ENCODE data around the gene GGNBP2.
"Not testable (repeated sequence)": the region's sequence is repeated elsewhere in the genome, so short reads cannot be mapped to it uniquely, and the experiment has no call there.

The GGNBP2 gene

DNA sequence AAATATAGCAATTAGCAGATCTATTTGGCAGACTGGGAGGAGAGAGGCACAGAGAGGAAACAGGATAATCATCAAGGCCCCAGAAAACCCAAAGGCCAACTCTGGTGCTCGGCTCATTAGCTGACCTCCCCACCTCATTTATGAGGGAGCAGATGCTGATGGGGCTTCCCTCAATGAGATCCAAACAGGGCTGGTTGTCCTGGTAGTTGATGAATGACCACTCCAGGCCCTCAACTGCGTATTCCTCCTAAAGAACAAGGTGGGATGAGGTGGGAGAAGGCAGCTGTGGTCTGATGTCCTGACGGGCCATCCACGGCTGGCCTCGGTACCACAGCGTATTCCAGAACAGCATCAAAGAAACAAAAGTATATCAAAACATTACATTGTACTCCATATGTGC lies 37.5 kb upstream of the GGNBP2 start:
- H3K4me3 Mint-ChIP-seq: no peak overlapping the region
- no peak for DNase-seq
- H3K27me3 Mint-ChIP-seq: no peaks in the 10 kb centered on the region
- peak overlapping the region in 1 of 2 donors; percentile 23 for H3K27ac Mint-ChIP-seq
- no peaks in the 10 kb centered on the region for H3K9me3 Mint-ChIP-seq
- H3K4me1 Mint-ChIP-seq: peaks cover 8% of the 10 kb centered on the region
- no peak for ATAC-seq

DNA sequence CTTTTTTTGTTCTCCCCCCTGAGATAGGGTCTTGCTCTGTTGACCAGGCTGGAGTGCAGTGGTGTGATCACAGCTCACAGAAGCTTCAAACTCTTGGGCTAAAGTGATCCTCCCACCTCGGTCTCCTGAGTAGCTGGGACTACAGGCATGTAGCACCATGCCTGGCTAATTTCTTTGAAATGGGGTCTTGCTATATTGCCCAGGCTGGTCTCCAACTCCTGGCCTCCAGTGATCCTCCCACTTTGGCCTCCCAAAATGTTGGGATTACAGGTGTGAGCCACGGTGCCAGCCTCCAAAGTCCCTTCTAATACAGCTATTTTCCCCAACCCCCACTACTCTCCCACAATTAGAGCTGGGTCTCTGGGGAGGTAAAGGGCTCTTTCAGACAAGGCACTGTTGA lies 36.3 kb upstream of the GGNBP2 start:
- not testable (repeated sequence) for H3K4me3 Mint-ChIP-seq, H3K9me3 Mint-ChIP-seq, DNase-seq, H3K27me3 Mint-ChIP-seq, H3K4me1 Mint-ChIP-seq, ATAC-seq
- H3K27ac Mint-ChIP-seq: peak overlapping the region in 1 of 2 donors; percentile 35

DNA sequence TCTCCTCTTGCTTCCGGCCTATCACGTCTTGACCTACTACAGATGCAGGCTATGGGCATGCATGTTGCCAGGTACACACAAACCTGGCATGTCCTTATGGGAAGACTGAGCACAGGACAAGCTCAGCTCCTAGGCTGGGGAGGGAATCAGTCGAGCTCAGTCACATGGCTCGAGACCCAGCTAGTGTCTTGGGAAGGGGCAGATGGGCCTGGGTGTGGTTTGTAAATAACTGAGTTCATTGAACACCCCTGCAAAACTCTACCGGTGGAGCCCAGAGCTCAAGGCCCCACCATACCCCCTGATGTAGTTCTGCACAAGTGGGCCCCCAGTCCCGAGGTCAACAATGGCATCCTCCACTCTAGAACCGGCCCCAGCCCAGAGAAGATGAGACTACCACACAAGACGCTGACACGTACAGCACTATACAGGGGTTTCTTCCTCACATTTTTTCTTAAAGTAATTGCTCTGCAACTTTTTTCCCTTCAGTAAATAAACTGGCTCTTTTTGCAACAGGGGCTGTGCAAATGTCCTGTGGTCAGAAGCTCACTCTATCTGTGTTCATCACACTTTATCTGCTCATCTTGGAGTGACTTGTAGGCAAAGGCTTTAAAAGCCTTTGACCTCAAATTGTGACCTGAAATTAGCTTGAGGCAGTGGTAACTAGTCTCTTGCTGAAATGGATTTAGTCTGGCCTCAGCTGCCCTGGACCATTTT lies 35.3 kb upstream of the GGNBP2 start:
- Mint-ChIP-seq H3K27me3 (no peaks in the 10 kb centered on the region), H3K4me3 (no peak overlapping the region), H3K4me1 (no peaks in the 10 kb centered on the region), H3K27ac (no peak overlapping the region), H3K9me3 (no peaks in the 10 kb centered on the region)
- DNase-seq: no peak
- no peak for ATAC-seq

GRCh38 chr17:36510636-36511035 lies 34.1 kb upstream of the GGNBP2 start:
- ATAC-seq (no peak), DNase-seq (no peak)
- H3K4me1 Mint-ChIP-seq: no peaks in the 10 kb centered on the region
- H3K27ac Mint-ChIP-seq: no peak overlapping the region
- no peaks in the 10 kb centered on the region for H3K9me3 Mint-ChIP-seq
- no peaks in the 10 kb centered on the region for H3K27me3 Mint-ChIP-seq
- no peak overlapping the region for H3K4me3 Mint-ChIP-seq

- no peak for DNase-seq
- no peak for ATAC-seq
- Mint-ChIP-seq H3K4me1 (no peaks in the 10 kb centered on the region), H3K4me3 (no peak overlapping the region), H3K27ac (no peak overlapping the region), H3K27me3 (no peaks in the 10 kb centered on the region), H3K9me3 (no peaks in the 10 kb centered on the region)
These were observed 33.5 kb upstream of the GGNBP2 start for GRCh38 chr17:36511216-36511615.

DNA sequence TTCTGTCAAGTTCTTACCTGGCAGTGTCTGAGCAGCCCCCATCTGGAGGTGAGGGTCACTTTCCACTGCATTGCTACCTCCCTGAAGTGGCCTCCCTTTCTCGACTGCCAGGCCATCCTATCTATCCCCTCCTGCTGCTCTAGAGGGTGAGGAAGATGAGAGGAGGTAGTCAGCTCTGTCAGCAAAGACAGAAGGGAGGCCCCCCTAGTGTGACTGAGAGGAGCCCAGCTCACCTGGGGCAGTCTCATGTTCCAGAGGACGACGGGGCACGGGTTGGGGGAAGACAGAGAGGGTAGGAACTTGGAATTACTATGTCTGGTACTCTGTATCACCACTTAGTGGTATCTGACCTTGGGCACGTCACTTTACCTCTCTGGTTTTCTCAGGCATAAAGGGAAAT lies 32.1 kb upstream of the GGNBP2 start:
- no peak for ATAC-seq
- Mint-ChIP-seq H3K4me1 (no peaks in the 10 kb centered on the region), H3K9me3 (no peaks in the 10 kb centered on the region), H3K27me3 (no peaks in the 10 kb centered on the region), H3K4me3 (no peak overlapping the region), H3K27ac (no peak overlapping the region)
- DNase-seq: no peak

GRCh38 chr17:36514856-36515255 lies 29.9 kb upstream of the GGNBP2 start:
- H3K27me3 Mint-ChIP-seq: no peaks in the 10 kb centered on the region
- H3K27ac Mint-ChIP-seq: peak overlapping the region in 1 of 2 donors; percentile 87
- H3K4me3 Mint-ChIP-seq: no peak overlapping the region
- no peaks in the 10 kb centered on the region for H3K9me3 Mint-ChIP-seq
- H3K4me1 Mint-ChIP-seq: no peaks in the 10 kb centered on the region
- ATAC-seq (no peak), DNase-seq (no peak)

GRCh38 chr17:36515837-36516236 lies 28.9 kb upstream of the GGNBP2 start:
- Mint-ChIP-seq H3K27me3 (no peaks in the 10 kb centered on the region), H3K4me1 (no peaks in the 10 kb centered on the region), H3K9me3 (no peaks in the 10 kb centered on the region), H3K4me3 (no peak overlapping the region), H3K27ac (no peak overlapping the region)
- ATAC-seq (no peak), DNase-seq (no peak)

DNA sequence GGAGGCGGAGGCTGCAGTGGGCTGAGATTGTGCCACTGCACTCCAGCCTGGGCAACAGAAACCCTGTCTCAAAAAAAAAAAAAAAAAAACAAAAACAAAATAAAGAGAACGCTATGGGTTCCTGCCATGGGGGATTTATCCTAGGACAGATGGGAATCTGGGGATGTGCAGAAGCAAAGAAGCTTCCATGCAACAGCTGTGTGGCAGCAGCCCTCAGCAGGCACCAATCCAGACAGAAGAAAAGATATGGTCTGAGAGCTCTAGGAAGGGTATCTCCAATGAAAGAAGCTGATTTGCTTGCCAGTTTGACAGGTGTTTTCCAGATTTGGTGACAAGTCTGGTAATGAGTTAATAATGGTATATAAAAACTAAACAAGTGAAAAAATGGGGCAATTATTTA lies 21.6 kb upstream of the GGNBP2 start:
- Mint-ChIP-seq H3K27me3 (no peaks in the 10 kb centered on the region), H3K4me1 (peaks cover 31% of the 10 kb centered on the region), H3K4me3 (no peak overlapping the region), H3K9me3 (no peaks in the 10 kb centered on the region), H3K27ac (no peak overlapping the region)
- no peak for ATAC-seq
- no peak for DNase-seq

DNA sequence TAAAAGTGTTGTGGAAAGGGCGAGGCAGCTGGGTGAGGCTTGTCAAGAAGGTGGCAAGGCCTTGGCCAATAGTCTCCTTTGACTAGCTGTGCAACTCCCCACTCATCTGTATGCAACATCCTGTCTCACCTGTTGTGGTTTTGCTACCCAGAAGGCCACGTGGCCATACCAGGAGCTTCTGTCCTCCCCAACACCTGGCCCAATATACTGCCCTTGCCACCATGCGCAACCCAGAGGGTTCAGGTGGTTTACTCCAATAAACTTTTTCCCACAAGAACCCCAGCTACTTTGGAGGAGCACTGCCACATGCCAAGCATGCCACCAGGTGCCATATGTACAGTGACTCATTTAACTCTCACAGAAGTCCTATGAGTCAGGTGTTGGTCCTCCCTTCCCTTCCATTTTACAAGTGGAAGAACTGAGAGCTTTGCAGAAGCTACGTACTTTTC lies 20.3 kb upstream of the GGNBP2 start:
- no peaks in the 10 kb centered on the region for H3K9me3 Mint-ChIP-seq
- H3K4me1 Mint-ChIP-seq: peaks cover 33% of the 10 kb centered on the region
- no peak for DNase-seq
- peak overlapping the region in 1 of 2 donors; percentile 25 for H3K27ac Mint-ChIP-seq
- no peaks in the 10 kb centered on the region for H3K27me3 Mint-ChIP-seq
- no peak overlapping the region for H3K4me3 Mint-ChIP-seq
- ATAC-seq: peak; percentile 79

DNA sequence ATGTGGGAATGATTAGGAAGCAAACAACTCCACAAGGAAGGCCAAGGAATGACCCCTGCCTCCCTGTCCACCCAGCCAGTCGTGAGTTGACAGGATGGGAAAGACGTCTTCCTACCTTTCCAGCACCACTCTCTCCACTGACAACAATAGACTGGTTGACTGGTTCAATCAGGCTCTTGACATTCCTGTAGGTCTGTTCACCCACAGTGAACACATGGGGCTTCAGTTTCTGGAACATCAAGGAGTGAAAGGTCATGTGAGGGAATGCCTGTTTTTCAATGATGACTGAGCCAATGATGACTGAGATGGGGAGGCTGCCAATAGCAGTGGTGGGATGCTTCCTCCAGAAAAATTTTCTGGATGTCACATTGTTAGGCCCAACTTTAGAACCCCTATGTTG lies 19.6 kb upstream of the GGNBP2 start:
- Mint-ChIP-seq H3K27ac (no peak overlapping the region), H3K27me3 (no peaks in the 10 kb centered on the region), H3K4me3 (no peak overlapping the region), H3K4me1 (peaks cover 33% of the 10 kb centered on the region), H3K9me3 (no peaks in the 10 kb centered on the region)
- no peak for DNase-seq
- no peak for ATAC-seq

GRCh38 chr17:36525888-36526287 lies 18.8 kb upstream of the GGNBP2 start:
- Mint-ChIP-seq H3K9me3 (no peaks in the 10 kb centered on the region), H3K27ac (peak overlapping the region in 1 of 2 donors; percentile 84), H3K4me3 (no peak overlapping the region), H3K27me3 (no peaks in the 10 kb centered on the region), H3K4me1 (peaks cover 33% of the 10 kb centered on the region)
- ATAC-seq (no peak), DNase-seq (no peak)

GRCh38 chr17:36527621-36528250 lies 17.0 kb upstream of the GGNBP2 start:
- no peaks in the 10 kb centered on the region for H3K9me3 Mint-ChIP-seq
- H3K4me3 Mint-ChIP-seq: no peak overlapping the region
- no peaks in the 10 kb centered on the region for H3K27me3 Mint-ChIP-seq
- DNase-seq (no peak), ATAC-seq (no peak)
- H3K4me1 Mint-ChIP-seq: peaks cover 43% of the 10 kb centered on the region
- peak overlapping the region in 1 of 2 donors; percentile 54 for H3K27ac Mint-ChIP-seq

GRCh38 chr17:36529121-36529520 lies 15.6 kb upstream of the GGNBP2 start:
- DNase-seq: no peak
- Mint-ChIP-seq H3K27ac (peak overlapping the region; percentile 11 to 29), H3K4me3 (no peak overlapping the region), H3K4me1 (peaks cover 55% of the 10 kb centered on the region), H3K27me3 (no peaks in the 10 kb centered on the region), H3K9me3 (no peaks in the 10 kb centered on the region)
- no peak for ATAC-seq

DNA sequence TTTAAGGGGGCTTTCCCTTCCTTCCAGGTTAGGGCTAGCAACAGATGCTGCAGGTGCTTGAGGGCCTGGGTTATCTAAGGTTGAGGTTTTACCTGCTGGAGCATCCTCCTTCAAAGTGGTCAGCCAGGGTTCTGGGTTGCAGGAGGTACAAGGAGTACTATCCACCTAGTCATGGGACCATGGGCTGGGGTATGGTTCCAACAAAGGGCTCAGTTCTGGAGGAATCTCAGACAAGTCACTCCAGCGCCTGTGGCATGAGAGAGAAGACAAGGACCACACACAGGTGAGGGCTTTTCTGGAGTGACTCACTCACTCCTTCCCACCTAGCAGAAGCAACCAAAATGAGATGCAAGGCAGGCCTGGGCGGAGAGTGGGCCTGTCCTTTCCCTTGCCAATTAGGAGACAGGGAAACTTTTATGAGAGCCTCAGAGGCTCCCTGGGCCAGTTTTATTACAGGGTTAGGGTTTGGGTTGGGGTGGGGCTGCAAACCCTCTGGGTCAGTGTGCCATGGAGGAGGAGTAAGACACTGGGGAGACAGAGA lies 12.2 kb upstream of the GGNBP2 start:
- ATAC-seq (no peak), DNase-seq (no peak)
- no peaks in the 10 kb centered on the region for H3K9me3 Mint-ChIP-seq
- H3K4me3 Mint-ChIP-seq: peak overlapping the region in 1 of 2 donors; percentile 40
- H3K27me3 Mint-ChIP-seq: no peaks in the 10 kb centered on the region
- peaks cover 47% of the 10 kb centered on the region for H3K4me1 Mint-ChIP-seq
- H3K27ac Mint-ChIP-seq: peak overlapping the region in 1 of 2 donors; percentile 92

All from stimulated activated naive CD8-positive, alpha-beta T cell treated with anti-CD3 and anti-CD28 coated beads, Interleukin-15, amount 100 ng/mL, for 72 hours (primary cell).